ENCODE measurements around the gene ACER1.

DNA sequence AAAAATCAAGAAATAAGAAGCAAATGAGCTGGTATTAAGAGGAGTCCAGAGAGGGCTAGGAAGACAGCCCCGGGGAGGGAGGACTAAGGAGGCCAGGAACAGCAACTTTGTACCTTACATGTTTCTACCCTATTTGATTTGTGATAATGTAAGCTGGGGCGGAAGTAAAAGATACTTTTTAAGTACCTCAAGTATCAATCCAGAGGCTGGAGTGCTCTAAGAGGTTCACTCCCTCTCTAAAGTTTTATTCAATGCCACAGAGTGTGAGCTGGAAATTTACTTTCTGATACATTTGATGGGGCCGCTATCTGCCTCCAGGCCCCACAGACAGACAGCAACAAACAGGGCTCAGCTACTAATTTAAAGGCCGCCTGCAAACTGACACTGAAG lies 65.0 kb downstream of the ACER1 start:
- TF ChIP-seq, protein P1, sequence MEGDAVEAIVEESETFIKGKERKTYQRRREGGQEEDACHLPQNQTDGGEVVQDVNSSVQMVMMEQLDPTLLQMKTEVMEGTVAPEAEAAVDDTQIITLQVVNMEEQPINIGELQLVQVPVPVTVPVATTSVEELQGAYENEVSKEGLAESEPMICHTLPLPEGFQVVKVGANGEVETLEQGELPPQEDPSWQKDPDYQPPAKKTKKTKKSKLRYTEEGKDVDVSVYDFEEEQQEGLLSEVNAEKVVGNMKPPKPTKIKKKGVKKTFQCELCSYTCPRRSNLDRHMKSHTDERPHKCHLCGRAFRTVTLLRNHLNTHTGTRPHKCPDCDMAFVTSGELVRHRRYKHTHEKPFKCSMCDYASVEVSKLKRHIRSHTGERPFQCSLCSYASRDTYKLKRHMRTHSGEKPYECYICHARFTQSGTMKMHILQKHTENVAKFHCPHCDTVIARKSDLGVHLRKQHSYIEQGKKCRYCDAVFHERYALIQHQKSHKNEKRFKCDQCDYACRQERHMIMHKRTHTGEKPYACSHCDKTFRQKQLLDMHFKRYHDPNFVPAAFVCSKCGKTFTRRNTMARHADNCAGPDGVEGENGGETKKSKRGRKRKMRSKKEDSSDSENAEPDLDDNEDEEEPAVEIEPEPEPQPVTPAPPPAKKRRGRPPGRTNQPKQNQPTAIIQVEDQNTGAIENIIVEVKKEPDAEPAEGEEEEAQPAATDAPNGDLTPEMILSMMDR (IDR thresholded peaks at IDR 0.05; ENCODE audit: low read depth, low read length, missing input control), result no peak
- TF ChIP-seq, protein P2, sequence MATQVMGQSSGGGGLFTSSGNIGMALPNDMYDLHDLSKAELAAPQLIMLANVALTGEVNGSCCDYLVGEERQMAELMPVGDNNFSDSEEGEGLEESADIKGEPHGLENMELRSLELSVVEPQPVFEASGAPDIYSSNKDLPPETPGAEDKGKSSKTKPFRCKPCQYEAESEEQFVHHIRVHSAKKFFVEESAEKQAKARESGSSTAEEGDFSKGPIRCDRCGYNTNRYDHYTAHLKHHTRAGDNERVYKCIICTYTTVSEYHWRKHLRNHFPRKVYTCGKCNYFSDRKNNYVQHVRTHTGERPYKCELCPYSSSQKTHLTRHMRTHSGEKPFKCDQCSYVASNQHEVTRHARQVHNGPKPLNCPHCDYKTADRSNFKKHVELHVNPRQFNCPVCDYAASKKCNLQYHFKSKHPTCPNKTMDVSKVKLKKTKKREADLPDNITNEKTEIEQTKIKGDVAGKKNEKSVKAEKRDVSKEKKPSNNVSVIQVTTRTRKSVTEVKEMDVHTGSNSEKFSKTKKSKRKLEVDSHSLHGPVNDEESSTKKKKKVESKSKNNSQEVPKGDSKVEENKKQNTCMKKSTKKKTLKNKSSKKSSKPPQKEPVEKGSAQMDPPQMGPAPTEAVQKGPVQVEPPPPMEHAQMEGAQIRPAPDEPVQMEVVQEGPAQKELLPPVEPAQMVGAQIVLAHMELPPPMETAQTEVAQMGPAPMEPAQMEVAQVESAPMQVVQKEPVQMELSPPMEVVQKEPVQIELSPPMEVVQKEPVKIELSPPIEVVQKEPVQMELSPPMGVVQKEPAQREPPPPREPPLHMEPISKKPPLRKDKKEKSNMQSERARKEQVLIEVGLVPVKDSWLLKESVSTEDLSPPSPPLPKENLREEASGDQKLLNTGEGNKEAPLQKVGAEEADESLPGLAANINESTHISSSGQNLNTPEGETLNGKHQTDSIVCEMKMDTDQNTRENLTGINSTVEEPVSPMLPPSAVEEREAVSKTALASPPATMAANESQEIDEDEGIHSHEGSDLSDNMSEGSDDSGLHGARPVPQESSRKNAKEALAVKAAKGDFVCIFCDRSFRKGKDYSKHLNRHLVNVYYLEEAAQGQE (IDR thresholded peaks at IDR 0.05), result no peak
- TF ChIP-seq SP1 (IDR thresholded peaks at IDR 0.05) (no peak), YY1 (IDR thresholded peaks at IDR 0.05) (no peak), HNF4G (IDR thresholded peaks at IDR 0.05) (no peak)

Data from liver (tissue), 3 donors.